GM19099 (cell line): ENCODE measurements around the gene GREB1L.

ENCODE experiments used
- POLR2A ChIP-seq: IDR thresholded peaks from 3 replicates; pipeline ENCODE4 v1.6.1; 2011; ENCODE audit warnings: low read depth; ENCODE audit not compliant: insufficient read length; ENCODE audit errors: extremely low read depth

Gene GREB1L

GRCh38 chr18:21386523-21387240 lies 144.7 kb downstream of the GREB1L start:
- no peak for TF ChIP-seq POLR2A

GRCh38 chr18:21387886-21388285 lies 145.9 kb downstream of the GREB1L start:
- no peak for TF ChIP-seq POLR2A

- TF ChIP-seq POLR2A: no peak
Measured at GRCh38 chr18:21389283-21389682, 147.3 kb downstream of the GREB1L start.

DNA sequence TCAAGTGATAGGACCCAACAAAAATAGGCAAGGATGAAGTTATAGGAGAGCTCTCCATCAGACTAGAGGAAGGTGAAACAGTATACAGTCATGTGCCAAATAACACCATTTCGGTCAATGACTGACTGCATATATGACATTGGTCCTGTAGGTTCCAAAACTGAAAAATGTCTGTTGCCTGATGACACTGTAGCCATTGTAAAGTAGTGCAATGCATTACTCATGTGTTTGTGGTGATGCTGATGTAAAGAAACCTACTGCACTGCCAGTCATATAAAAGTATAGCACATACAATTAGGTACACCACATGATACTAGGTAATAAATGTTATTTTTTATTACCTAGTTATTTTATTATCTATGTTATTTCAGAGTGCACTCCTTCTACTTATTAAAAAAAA lies 147.9 kb downstream of the GREB1L start:
- no peak for TF ChIP-seq POLR2A

GRCh38 chr18:21391074-21391673 lies 149.1 kb downstream of the GREB1L start:
- no peak for TF ChIP-seq POLR2A

DNA sequence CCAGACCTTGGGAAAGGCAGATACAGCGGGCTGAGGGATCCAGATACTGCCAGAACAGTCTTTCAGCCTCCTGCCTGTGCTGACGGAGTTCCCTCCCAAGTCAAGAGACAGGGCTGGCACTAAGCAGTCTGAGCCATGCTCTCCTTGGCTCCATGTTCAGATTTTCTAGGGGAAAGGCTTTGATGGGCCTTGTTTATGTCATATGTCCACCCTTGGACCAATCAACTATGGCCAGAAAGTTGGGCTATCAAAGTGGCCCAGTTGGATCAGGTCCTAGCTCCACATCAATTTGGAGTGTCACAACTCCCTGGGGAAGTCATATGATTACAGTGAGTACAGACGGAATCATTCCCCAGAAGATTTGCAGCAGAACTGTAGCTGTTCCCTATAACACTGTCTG lies 152.0 kb downstream of the GREB1L start:
- TF ChIP-seq POLR2A: no peak

DNA sequence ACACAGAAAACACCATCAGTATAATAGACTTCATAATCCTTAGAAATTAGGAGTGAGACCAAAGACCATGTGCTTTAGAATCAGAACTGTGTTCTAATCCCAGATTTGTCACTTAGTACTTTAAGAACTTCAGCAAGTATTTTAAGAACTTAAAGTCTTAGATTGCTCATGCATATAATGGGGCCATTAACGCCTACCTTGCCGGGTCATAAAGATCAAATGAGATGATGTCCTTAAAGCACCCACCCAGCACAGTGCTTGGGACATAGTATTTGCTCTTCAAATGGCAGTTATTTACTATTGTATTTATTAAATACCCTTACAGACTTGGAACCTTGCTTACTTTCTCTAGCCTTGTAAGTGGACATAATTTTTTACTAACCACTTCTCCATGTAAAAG lies 156.1 kb downstream of the GREB1L start:
- no peak for TF ChIP-seq POLR2A

- TF ChIP-seq POLR2A: no peak
Measured at GRCh38 chr18:21402272-21402671, 160.2 kb downstream of the GREB1L start.

- TF ChIP-seq POLR2A: no peak
Measured at GRCh38 chr18:21404426-21404825, 162.4 kb downstream of the GREB1L start.

DNA sequence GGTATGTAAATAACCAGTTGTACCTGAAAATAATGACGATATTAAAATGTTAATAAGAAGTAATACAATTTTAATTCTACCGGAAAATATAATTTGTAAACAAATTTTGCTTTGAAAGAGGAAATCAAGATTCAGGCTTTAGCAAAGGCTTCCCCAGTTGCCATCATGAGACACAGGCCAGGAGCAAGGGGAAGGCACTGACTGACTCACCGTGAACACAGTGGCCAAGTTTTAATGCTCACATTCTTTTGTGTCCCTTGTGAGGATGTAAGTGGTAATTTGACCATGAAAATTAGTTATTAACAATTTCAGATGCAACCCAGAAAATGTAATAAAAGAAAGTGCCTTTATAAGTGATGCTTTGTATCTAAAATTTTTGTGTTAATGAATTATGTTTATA lies 164.1 kb downstream of the GREB1L start:
- no peak for TF ChIP-seq POLR2A

- TF ChIP-seq POLR2A: no peak
Measured at GRCh38 chr18:21408681-21409080, 166.6 kb downstream of the GREB1L start.

DNA sequence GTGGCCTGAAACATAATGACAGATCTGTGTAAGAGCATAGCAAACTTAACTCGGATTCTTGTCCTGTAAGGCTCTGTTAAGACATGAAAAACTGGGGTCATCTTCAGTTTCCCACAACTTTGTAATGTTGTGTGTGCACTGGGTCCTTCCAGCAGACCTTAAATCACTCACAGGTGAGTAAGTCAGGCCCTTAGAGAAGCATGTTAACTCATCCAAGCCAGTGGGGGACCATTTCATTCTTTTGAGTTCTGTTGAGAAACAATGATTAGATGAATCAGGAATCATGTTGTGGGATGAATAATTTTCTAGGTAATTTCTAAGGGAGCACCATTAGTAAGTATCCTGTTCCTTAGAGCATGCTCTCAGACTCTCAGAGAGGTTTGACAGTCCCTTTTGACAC lies 191.4 kb downstream of the GREB1L start:
- TF ChIP-seq POLR2A: no peak

GRCh38 chr18:21439431-21439846 lies 197.4 kb downstream of the GREB1L start:
- TF ChIP-seq POLR2A: no peak

DNA sequence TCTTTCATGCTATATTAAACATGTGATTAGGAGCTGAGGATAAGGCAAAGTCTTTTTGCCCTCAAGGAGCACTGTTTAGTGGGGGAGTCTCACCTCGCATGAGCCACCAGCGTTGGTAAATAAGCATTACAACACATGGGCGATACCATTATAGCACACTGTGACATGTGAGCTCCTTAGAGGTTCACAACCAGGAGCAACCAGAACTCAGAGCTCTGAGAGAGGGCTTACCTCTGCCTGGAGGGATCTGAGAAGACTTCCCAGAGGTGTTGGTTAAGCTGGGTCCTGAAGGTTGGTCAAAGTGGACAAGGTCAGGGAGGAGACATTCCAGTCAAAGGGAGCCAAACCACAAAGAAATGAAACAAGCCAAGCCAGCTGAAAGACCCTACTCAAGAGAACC lies 199.6 kb downstream of the GREB1L start:
- no peak for TF ChIP-seq POLR2A

DNA sequence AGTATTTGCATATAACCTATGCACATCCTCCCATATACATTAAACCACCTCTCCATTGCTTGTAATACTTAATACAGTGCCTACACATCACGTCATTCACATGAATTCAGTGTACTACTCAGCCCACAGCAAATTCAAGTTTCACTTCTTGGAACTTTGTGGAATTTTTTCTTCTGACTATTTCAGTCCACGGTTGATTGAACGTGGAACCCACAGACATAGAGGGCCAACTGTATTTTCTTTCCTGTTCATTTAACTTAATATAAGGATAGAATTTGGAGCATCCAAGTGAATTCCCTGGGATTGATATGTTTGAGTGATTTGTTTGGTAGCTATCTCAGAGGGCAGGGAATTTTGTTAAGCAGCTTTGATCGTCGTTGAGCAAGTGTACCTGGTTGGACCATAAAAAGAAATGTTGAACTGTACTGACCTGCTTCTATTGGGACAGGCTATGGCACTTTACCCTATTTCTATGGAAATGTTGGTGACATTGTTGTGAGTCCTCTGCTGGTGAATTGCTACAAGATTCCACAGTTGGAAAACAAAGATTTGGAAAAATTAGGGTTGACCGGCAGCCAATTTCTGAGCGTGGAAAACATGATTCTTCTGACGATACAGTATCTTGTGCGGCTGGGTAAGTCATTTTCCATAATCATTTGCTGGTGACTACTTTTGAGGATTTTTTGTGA lies 201.9 kb downstream of the GREB1L start:
- no peak for TF ChIP-seq POLR2A
